AG04450 (cell line): ENCODE results near the gene ELAPOR1. TPM values are rescaled to one million over a fixed set of nuclear protein-coding genes. Genes with fewer than 3 reads are reported as not detected.

Experiments used
- CTCF ChIA-PET: fragments of 300-600, 350-600 bp; formaldehyde crosslinking; extraction: SDS; loops from one replicate; lab custom pipeline; 2022; ENCODE audit warnings: antibody characterized with exemption, inconsistent platforms; lab: Charles Lee
- POLR2A ChIA-PET: fragments of 350-600 bp; formaldehyde crosslinking; extraction: SDS; loops from one replicate; lab custom pipeline; 2021; ENCODE audit warnings: antibody characterized with exemption, inconsistent platforms; lab: Yijun Ruan, JAX
- DNase-seq: peaks from one replicate; pipeline ENCODE4 v3.0.0-alpha.2; 2011; ENCODE audit warnings: low read depth, low spot score
- H3K27ac ChIP-seq: one replicate; pipeline ENCODE4 v1.5.1; 2012; ENCODE audit warnings: low read depth, low read length, control low read depth
- H3K27me3 ChIP-seq: one replicate; pipeline ENCODE4 v1.6.0; 2012; ENCODE audit warnings: low read length; ENCODE audit not compliant: control insufficient read depth, insufficient read depth
- H3K4me3 ChIP-seq: 2 replicates; pipeline ENCODE4 v1.5.1; 2011; ENCODE audit warnings: mild to moderate bottlenecking, low read depth, low read length, control low read depth
- H3K9me3 ChIP-seq: 2 replicates; pipeline ENCODE4 v1.5.1; 2012; ENCODE audit warnings: low read length; ENCODE audit not compliant: control insufficient read depth, insufficient read depth
- CTCF ChIP-seq: IDR thresholded peaks from 2 replicates; pipeline ENCODE4 v1.5.1; 2011; ENCODE audit warnings: low read depth, low read length, control low read depth, inconsistent platforms
- polyA plus RNA-seq: library from polyadenylated mRNA; depleted of rRNA; stranded (reverse); fragments of >200 nt; gene quantifications from 2 replicates; pipeline ENCODE4 v1.2.3, GENCODE V29; 2011

Gene ELAPOR1
- polyA plus RNA-seq, 1 experiment = 0.88 TPM

- Histone ChIP-seq H3K27ac (peak within 1 kb of the TSS; percentile 99), H3K27me3 (no peaks in the 10 kb centered on the region), H3K9me3 (no peaks in the 10 kb centered on the region; the same call in 1 of the 2 replicates), H3K4me3 (peak within 1 kb of the TSS; percentile 100)
- DNase-seq = peak; percentile 91
- TF ChIP-seq CTCF = peak; percentile 41; the same call in 1 of the 2 replicates
- ChIA-PET CTCF (interaction anchor here (0.7 to 1.6 kb wide), 5 partner anchors 9 to 352 kb away, joined by 3 to 6 read pairs (median 4); a partner anchor contains a TSS), POLR2A (interaction anchor here (0.5 to 1.2 kb wide), 10 partner anchors 10 to 389 kb away, joined by 3 to 35 read pairs (median 5); partner anchors contain the start of genes TMEM167B and WDR47)
Observed at GRCh38 chr1:109075531-109076490, 38.1 kb upstream of the ELAPOR1 start, which contains the start of gene TAF13. Gene TAF13 (minus strand): TSS chr1:109076003. CDS start chr1:109075947, 56 bp downstream.

GRCh38 chr1:109078317-109078716 lies 35.6 kb upstream of the ELAPOR1 start:
- Histone ChIP-seq H3K4me3 (no peak overlapping the region), H3K27me3 (no peaks in the 10 kb centered on the region), H3K27ac (no peak overlapping the region), H3K9me3 (no peaks in the 10 kb centered on the region; the same call in 1 of the 2 replicates)
- DNase-seq = no peak
- ChIA-PET CTCF (interaction anchor here (0.5 kb wide), 1 partner anchor 11 kb away, joined by 3 read pairs; no protein-coding TSS in a partner anchor), POLR2A (no interaction called here)
- no peak for TF ChIP-seq CTCF

GRCh38 chr1:109079240-109079622 lies 34.7 kb upstream of the ELAPOR1 start:
- no peak for TF ChIP-seq CTCF
- Histone ChIP-seq H3K27me3 (no peaks in the 10 kb centered on the region), H3K4me3 (no peak overlapping the region), H3K9me3 (no peaks in the 10 kb centered on the region; the same call in 1 of the 2 replicates), H3K27ac (no peak overlapping the region)
- ChIA-PET CTCF (no interaction called here), POLR2A (no interaction called here)
- DNase-seq = no peak

- no peaks in the 10 kb centered on the region; the same call in 1 of the 2 replicates for H3K9me3 ChIP-seq
- no peak for DNase-seq
- ChIA-PET POLR2A (no interaction called here), CTCF (no interaction called here)
- H3K27ac ChIP-seq = no peak overlapping the region
- H3K4me3 ChIP-seq = no peak overlapping the region
- no peaks in the 10 kb centered on the region for H3K27me3 ChIP-seq
- TF ChIP-seq CTCF = no peak
Observed at GRCh38 chr1:109080441-109081082, 33.4 kb upstream of the ELAPOR1 start.
